HepG2 (cell line): ENCODE measurements around the gene ZBTB46. TPM values are rescaled to one million over a fixed set of nuclear protein-coding genes. Genes with fewer than 3 reads are reported as not detected.
A peak's percentile ranks its signal among the peaks of the same experiment; 100 is the strongest.

ENCODE experiments used
- ARNTL ChIP-seq: sonication (generic); formaldehyde crosslinking; IDR thresholded peaks from 2 replicates; pipeline ENCODE4 v1.4.0; 2020; ENCODE audit warnings: mild to moderate bottlenecking, missing genetic modification reagents
- HOXA3 ChIP-seq: sonication (generic); formaldehyde crosslinking; IDR thresholded peaks from 2 replicates; pipeline ENCODE4 v1.5.0; 2020; ENCODE audit warnings: missing genetic modification reagents
- MXD4 ChIP-seq: IDR thresholded peaks from 2 replicates; pipeline ENCODE4 v1.6.1; 2016; ENCODE audit warnings: mild to moderate bottlenecking, missing biosample characterization, missing genetic modification reagents
- MYC ChIP-seq: sonication (generic); formaldehyde crosslinking; IDR thresholded peaks from 2 replicates; pipeline ENCODE4 v1.9.0; 2021; ENCODE audit warnings: missing genetic modification reagents, borderline replicate concordance
- NFE2L2 ChIP-seq: fragments of 150-350 bp; IDR thresholded peaks from 2 replicates; pipeline ENCODE4 v1.6.1; 2014; ENCODE audit warnings: low read length
- NRL ChIP-seq: sonication (generic); formaldehyde crosslinking; IDR thresholded peaks from 2 replicates; pipeline ENCODE4 v1.5.0; 2020; ENCODE audit warnings: missing genetic modification reagents, mild to moderate bottlenecking, moderate library complexity, borderline replicate concordance
- RELA ChIP-seq: sonication (generic); formaldehyde crosslinking; IDR thresholded peaks from 2 replicates; pipeline ENCODE4 v1.4.0; 2020; ENCODE audit warnings: missing genetic modification reagents
- TBP ChIP-seq: sonication (generic); formaldehyde crosslinking; IDR thresholded peaks from 2 replicates; pipeline ENCODE4 v1.5.0; 2020; ENCODE audit warnings: missing genetic modification reagents
- U2AF1 ChIP-seq: fragments of 200-400 bp; formaldehyde crosslinking; optimal IDR thresholded peaks from 2 replicates; pipeline ENCODE3; 2017; ENCODE audit warnings: mild to moderate bottlenecking, low read depth, low read length
- XBP1 ChIP-seq: sonication (generic); formaldehyde crosslinking; IDR thresholded peaks from 2 replicates; pipeline ENCODE4 v1.5.0; 2020; ENCODE audit warnings: missing genetic modification reagents
- ZKSCAN1 ChIP-seq: fragments of 150-350 bp; IDR thresholded peaks from 2 replicates; pipeline ENCODE4 v1.6.1; 2014; ENCODE audit warnings: low read length
- ZMAT3 ChIP-seq: sonication (generic); formaldehyde crosslinking; conservative IDR thresholded peaks from 2 replicates; pipeline ENCODE4 v1.7.0; 2021; ENCODE audit warnings: missing genetic modification reagents
- ZNF235 ChIP-seq: sonication (generic); formaldehyde crosslinking; IDR thresholded peaks from 2 replicates; pipeline ENCODE4 v1.8.1; 2023; ENCODE audit warnings: mild to moderate bottlenecking, missing genetic modification reagents, borderline replicate concordance
- ZNF460 ChIP-seq: sonication (generic); formaldehyde crosslinking; IDR thresholded peaks from 2 replicates; pipeline ENCODE4 v1.5.1; 2020; ENCODE audit warnings: missing genetic modification reagents, mild to moderate bottlenecking, borderline replicate concordance
- ZNF577 ChIP-seq: sonication (generic); formaldehyde crosslinking; IDR thresholded peaks from 2 replicates; pipeline ENCODE4 v1.4.0; 2020; ENCODE audit warnings: mild to moderate bottlenecking, low read depth, missing genetic modification reagents, borderline replicate concordance
- ZNF709 ChIP-seq: sonication (generic); formaldehyde crosslinking; IDR thresholded peaks from 2 replicates; pipeline ENCODE4 v1.5.0; 2020; ENCODE audit warnings: mild to moderate bottlenecking, missing genetic modification reagents
- ZNF782 ChIP-seq: sonication (generic); formaldehyde crosslinking; IDR thresholded peaks from 2 replicates; pipeline ENCODE4 v1.4.0; 2020; ENCODE audit warnings: missing genetic modification reagents, mild to moderate bottlenecking, borderline replicate concordance
- ZSCAN20 ChIP-seq: sonication (generic); formaldehyde crosslinking; IDR thresholded peaks from 2 replicates; pipeline ENCODE4 v1.4.0; 2020; ENCODE audit warnings: missing genetic modification reagents, mild to moderate bottlenecking, borderline replicate concordance
- polyA plus RNA-seq, 8 experiments: library from polyadenylated mRNA; depleted of rRNA in 3 of 8; stranded (reverse) in 7 of 8; unstranded in 1 of 8; fragments of >200 nt; fragmentation: Illumina TruSeq in 4 of 8; extraction: Trizol in 4 of 8; gene quantifications; 2 replicates each; pipeline versions ENCODE4 v1.2.1 to v1.2.3, GENCODE V29; 2011 to 2016; ENCODE audit warnings: low read depth in 4 of 8, missing spikeins in 1 of 8, mixed read lengths in 1 of 8; ENCODE audit not compliant: insufficient read depth in 1 of 8
- total RNA-seq, 5 experiments: library from RNA; depleted of rRNA; stranded (reverse); fragments of >200 nt; fragmentation: Illumina TruSeq; extraction: Trizol; gene quantifications; 2 replicates each; pipeline ENCODE4 v1.2.3, GENCODE V29; 2016; ENCODE audit warnings: low read depth in 1 of 5
- TF ChIP-seq, protein P1 (sequence below): sonication (generic); formaldehyde crosslinking; IDR thresholded peaks from 2 replicates; pipeline ENCODE4 v1.4.0; 2020; ENCODE audit warnings: missing genetic modification reagents
- TF ChIP-seq, protein P2 (sequence below): sonication (generic); formaldehyde crosslinking; IDR thresholded peaks from 2 replicates; pipeline ENCODE4 v1.8.0; 2023; ENCODE audit warnings: mild to moderate bottlenecking, missing genetic modification reagents
- TF ChIP-seq, protein P3 (sequence below), 2 experiments: sonication (generic) in 1 of 2; formaldehyde crosslinking in 1 of 2; IDR thresholded peaks; 2 replicates each; pipeline versions ENCODE4 v1.5.1 to v1.6.1; 2011 to 2020; ENCODE audit warnings: borderline replicate concordance in 1 of 2, low read depth in 1 of 2, low read length in 1 of 2, mild to moderate bottlenecking in 1 of 2, missing genetic modification reagents in 1 of 2, moderate library complexity in 1 of 2
- TF ChIP-seq, protein P4 (sequence below): sonication (generic); formaldehyde crosslinking; IDR thresholded peaks from 2 replicates; pipeline ENCODE4 v1.5.0; 2020; ENCODE audit warnings: missing genetic modification reagents

Gene ZBTB46
- total and polyA plus RNA-seq, 2 of the 13 experiments (the other 11 are each of a cell fraction or from before 2014, with no cell fraction given) = 1.6 to 13.5 TPM

DNA sequence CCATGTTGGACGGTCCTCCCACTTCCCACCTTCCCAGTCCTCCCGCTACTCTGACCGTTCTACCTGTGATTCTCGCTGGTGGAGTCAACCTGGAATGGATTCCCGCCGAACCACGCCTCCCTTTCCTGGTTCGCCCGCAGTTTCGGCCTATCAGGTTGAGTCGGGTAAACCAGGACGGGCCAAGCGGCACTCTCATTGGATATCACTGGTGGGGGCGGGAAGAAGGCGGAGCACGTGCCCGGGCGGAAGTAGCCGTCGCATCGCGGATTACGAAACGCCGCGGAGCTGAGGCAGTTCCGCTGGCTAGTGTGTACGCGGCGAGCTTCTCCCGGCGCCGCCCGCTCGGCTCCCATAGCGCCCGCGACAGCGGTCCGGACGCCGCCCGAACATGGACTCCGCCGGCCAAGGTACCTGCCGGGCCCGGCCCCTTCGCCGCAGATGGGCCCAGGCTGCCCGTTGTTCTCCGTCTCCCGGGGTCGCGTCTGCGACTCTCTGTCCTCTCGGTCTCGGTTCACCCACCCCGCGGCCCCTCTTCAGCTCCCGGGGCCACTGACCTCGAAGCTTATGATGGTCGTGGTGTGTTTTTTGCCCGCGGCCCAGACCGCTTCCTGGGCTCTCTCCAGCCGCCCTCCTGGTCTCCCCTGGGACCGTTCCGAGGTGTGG, 34.0 kb upstream of the ZBTB46 start, which contains the start of gene TPD52L2 (continued):
- TF ChIP-seq NRL (CRISPR knock-in tag) (peak; percentile 99), TBP (CRISPR knock-in tag) (no peak; the same call in 1 of the 2 replicates), ZNF235 (peak; percentile 48; the same call in 1 of the 2 replicates), ZNF460 (CRISPR knock-in tag) (no peak), U2AF1 (peak; percentile 88), ARNTL (peak; percentile 96), ZKSCAN1 (no peak), HOXA3 (CRISPR knock-in tag) (peak; percentile 100), ZNF709 (peak; percentile 99), ZMAT3 (CRISPR knock-in tag) (peak; percentile 99), MYC (CRISPR knock-in tag) (peak; percentile 98), MXD4 (peak; percentile 97), ZNF577 (CRISPR knock-in tag) (no peak), NFE2L2 (no peak), ZNF782 (CRISPR knock-in tag) (peak; percentile 24; the same call in 1 of the 2 replicates), ZSCAN20 (CRISPR knock-in tag) (peak; percentile 93), XBP1 (CRISPR knock-in tag) (0 out of 2 replicates have a peak, but pooled peaks have one; percentile 57), RELA (peak; percentile 75)
- TF ChIP-seq, protein P1, sequence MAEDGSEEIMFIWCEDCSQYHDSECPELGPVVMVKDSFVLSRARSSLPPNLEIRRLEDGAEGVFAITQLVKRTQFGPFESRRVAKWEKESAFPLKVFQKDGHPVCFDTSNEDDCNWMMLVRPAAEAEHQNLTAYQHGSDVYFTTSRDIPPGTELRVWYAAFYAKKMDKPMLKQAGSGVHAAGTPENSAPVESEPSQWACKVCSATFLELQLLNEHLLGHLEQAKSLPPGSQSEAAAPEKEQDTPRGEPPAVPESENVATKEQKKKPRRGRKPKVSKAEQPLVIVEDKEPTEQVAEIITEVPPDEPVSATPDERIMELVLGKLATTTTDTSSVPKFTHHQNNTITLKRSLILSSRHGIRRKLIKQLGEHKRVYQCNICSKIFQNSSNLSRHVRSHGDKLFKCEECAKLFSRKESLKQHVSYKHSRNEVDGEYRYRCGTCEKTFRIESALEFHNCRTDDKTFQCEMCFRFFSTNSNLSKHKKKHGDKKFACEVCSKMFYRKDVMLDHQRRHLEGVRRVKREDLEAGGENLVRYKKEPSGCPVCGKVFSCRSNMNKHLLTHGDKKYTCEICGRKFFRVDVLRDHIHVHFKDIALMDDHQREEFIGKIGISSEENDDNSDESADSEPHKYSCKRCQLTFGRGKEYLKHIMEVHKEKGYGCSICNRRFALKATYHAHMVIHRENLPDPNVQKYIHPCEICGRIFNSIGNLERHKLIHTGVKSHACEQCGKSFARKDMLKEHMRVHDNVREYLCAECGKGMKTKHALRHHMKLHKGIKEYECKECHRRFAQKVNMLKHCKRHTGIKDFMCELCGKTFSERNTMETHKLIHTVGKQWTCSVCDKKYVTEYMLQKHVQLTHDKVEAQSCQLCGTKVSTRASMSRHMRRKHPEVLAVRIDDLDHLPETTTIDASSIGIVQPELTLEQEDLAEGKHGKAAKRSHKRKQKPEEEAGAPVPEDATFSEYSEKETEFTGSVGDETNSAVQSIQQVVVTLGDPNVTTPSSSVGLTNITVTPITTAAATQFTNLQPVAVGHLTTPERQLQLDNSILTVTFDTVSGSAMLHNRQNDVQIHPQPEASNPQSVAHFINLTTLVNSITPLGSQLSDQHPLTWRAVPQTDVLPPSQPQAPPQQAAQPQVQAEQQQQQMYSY (CRISPR knock-in tag) = peak; percentile 86
- TF ChIP-seq, protein P2, sequence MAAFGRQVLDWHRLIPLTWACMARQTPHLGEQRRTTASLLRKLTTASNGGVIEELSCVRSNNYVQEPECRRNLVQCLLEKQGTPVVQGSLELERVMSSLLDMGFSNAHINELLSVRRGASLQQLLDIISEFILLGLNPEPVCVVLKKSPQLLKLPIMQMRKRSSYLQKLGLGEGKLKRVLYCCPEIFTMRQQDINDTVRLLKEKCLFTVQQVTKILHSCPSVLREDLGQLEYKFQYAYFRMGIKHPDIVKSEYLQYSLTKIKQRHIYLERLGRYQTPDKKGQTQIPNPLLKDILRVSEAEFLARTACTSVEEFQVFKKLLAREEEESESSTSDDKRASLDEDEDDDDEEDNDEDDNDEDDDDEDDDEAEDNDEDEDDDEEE = no peak; the same call in 1 of the 2 replicates
- TF ChIP-seq, protein P3, sequence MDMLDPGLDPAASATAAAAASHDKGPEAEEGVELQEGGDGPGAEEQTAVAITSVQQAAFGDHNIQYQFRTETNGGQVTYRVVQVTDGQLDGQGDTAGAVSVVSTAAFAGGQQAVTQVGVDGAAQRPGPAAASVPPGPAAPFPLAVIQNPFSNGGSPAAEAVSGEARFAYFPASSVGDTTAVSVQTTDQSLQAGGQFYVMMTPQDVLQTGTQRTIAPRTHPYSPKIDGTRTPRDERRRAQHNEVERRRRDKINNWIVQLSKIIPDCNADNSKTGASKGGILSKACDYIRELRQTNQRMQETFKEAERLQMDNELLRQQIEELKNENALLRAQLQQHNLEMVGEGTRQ (IDR thresholded peaks at IDR 0.05; ENCODE audit: low read depth, low read length) = peak; percentile 96
- TF ChIP-seq, protein P3 (CRISPR knock-in tag; IDR thresholded peaks at IDR 0.05; ENCODE audit: borderline replicate concordance) = peak; percentile 98
- TF ChIP-seq, protein P4, sequence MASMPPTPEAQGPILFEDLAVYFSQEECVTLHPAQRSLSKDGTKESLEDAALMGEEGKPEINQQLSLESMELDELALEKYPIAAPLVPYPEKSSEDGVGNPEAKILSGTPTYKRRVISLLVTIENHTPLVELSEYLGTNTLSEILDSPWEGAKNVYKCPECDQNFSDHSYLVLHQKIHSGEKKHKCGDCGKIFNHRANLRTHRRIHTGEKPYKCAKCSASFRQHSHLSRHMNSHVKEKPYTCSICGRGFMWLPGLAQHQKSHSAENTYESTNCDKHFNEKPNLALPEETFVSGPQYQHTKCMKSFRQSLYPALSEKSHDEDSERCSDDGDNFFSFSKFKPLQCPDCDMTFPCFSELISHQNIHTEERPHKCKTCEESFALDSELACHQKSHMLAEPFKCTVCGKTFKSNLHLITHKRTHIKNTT (CRISPR knock-in tag) = peak; percentile 94; the same call in 1 of the 2 replicates
